ENCODE measurements around the gene KLHDC8A.
"Not testable (repeated sequence)": the region's sequence is repeated elsewhere in the genome, so short reads cannot be mapped to it uniquely, and the experiment has no call there.

The KLHDC8A gene

DNA sequence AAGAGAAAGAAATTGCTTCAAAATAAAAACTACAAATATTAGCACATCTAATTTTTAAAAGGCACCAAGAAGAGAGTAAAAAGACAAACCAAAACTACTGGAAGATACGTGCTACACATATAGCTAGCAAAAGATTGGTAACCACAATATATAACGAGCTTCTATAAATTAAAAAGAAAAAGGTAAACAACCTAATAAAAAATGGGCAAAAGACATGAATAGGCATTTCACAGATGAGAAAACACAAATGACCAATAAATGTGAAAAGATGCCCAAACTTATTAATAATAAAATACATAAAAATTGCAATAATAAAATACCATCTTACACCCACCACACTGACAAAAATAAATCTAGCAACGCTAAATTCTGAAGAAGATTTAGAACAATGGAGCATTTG lies 38.9 kb upstream of the KLHDC8A start:
- H2BK5ac ChIP-seq (ENCODE audit: low read length), result no peak overlapping the region
- no peaks in the 10 kb centered on the region for H3K27me3 ChIP-seq (ENCODE audit: insufficient read depth, low read length, poor library complexity)

DNA sequence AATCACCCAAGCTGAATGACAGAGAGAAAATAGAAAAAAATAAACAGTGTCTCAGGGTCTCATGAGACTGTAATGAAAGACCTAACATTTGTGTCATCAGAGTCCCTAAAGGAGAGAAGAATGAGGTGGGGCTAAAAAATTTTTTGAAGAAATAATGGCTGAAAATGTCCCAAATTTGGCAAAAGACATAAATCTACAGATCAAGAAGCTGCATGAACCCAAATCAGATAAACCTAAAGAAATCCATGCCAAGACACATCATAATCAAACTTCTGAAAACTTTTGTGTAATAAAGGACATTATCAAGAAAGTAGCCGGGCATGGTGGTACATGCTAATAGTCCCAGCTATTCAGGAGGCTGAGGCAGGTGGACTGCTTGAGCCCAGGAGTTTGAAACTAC lies 35.9 kb upstream of the KLHDC8A start:
- Histone ChIP-seq H3K4me1 (ENCODE audit: control insufficient read depth, low read depth, low read length) (no peaks in the 10 kb centered on the region), H3K27ac (ENCODE audit: low read depth, low read length) (no peak overlapping the region), H2BK15ac (replicated peaks; ENCODE audit: low read depth) (no peak overlapping the region), H3K27me3 (ENCODE audit: insufficient read depth, low read length, poor library complexity) (no peaks in the 10 kb centered on the region), H3K18ac (ENCODE audit: low read length) (no peak overlapping the region), H4K8ac (ENCODE audit: low read depth, low read length) (no peak overlapping the region), H4K5ac (ENCODE audit: low read length) (no peak overlapping the region), H2AK5ac (ENCODE audit: low read length) (no peak overlapping the region), H3K4me2 (ENCODE audit: low read length) (no peak overlapping the region), H3K9ac (ENCODE audit: low read length) (no peak overlapping the region), H2BK5ac (ENCODE audit: low read length) (no peak overlapping the region), H3K4ac (ENCODE audit: low read depth, low read length) (no peak overlapping the region), H3K4me3 (ENCODE audit: low read length) (no peak overlapping the region), H3K79me2 (ENCODE audit: control insufficient read depth, insufficient read depth, low read length) (no peaks in the 10 kb centered on the region), H3K56ac (ENCODE audit: low read length) (no peak overlapping the region), H2BK120ac (ENCODE audit: low read depth, low read length) (no peak overlapping the region), H3K23ac (ENCODE audit: low read length) (no peak overlapping the region), H3K79me1 (ENCODE audit: low read length) (no peaks in the 10 kb centered on the region), H3K36me3 (ENCODE audit: control insufficient read depth, insufficient read depth, low read length) (no peaks in the 10 kb centered on the region)
- no CpG with 5 or more reads among the region's 1 CpG for WGBS (ENCODE audit: extremely low coverage, insufficient coverage, low lambda C conversion rate)
- DNase-seq, result no peak

More for the DNA sequence above, 38.9 kb upstream of the KLHDC8A start:
- no peak for DNase-seq
- H3K4me1 ChIP-seq (ENCODE audit: control insufficient read depth, low read depth, low read length), result no peaks in the 10 kb centered on the region
- no peak overlapping the region for H3K18ac ChIP-seq (ENCODE audit: low read length)
- H3K4ac ChIP-seq (ENCODE audit: low read depth, low read length), result no peak overlapping the region
- no peak overlapping the region for H3K56ac ChIP-seq (ENCODE audit: low read length)
- no peak overlapping the region for H2AK5ac ChIP-seq (ENCODE audit: low read length)
- H3K79me1 ChIP-seq (ENCODE audit: low read length), result no peaks in the 10 kb centered on the region
- H3K9ac ChIP-seq (ENCODE audit: low read length), result no peak overlapping the region
- H3K36me3 ChIP-seq (ENCODE audit: control insufficient read depth, insufficient read depth, low read length), result no peaks in the 10 kb centered on the region
- no peak overlapping the region for H3K4me3 ChIP-seq (ENCODE audit: low read length)
- no peak overlapping the region for H4K5ac ChIP-seq (ENCODE audit: low read length)
- no peak overlapping the region for H3K4me2 ChIP-seq (ENCODE audit: low read length)
- no CpG with 5 or more reads among the region's 3 CpGs for WGBS (ENCODE audit: extremely low coverage, insufficient coverage, low lambda C conversion rate)
- no peak overlapping the region for H2BK120ac ChIP-seq (ENCODE audit: low read depth, low read length)
- no peaks in the 10 kb centered on the region for H3K79me2 ChIP-seq (ENCODE audit: control insufficient read depth, insufficient read depth, low read length)
- no peak overlapping the region for H3K23ac ChIP-seq (ENCODE audit: low read length)
- H4K8ac ChIP-seq (ENCODE audit: low read depth, low read length), result no peak overlapping the region
- no peak overlapping the region for H3K27ac ChIP-seq (ENCODE audit: low read depth, low read length)
- no peak overlapping the region for H2BK15ac ChIP-seq (replicated peaks; ENCODE audit: low read depth)

DNA sequence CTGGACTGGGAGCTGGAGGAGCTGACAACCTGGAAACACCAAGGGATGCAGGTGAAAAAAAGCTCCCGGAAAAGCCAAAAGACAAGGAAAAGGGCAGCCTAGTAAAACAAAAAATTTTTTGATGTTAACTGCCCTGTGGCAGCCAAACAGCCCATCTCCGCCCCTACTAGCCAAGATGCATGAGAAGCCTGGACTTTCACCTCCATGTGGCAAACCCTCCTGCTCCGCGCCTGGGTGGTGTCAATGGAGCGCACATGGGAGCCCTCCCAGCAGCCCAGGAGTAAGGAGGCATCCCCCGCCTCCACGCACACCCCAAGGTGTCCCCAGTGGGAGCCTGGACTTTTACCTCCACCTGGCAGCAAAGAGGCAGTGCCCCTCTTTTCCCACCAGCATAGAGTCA lies 34.7 kb upstream of the KLHDC8A start:
- Histone ChIP-seq H2BK120ac (ENCODE audit: low read depth, low read length) (no peak overlapping the region), H3K9ac (ENCODE audit: low read length) (no peak overlapping the region), H2BK5ac (ENCODE audit: low read length) (no peak overlapping the region), H3K79me1 (ENCODE audit: low read length) (no peaks in the 10 kb centered on the region), H3K56ac (ENCODE audit: low read length) (no peak overlapping the region), H3K79me2 (ENCODE audit: control insufficient read depth, insufficient read depth, low read length) (no peaks in the 10 kb centered on the region), H4K8ac (ENCODE audit: low read depth, low read length) (no peak overlapping the region), H3K27ac (ENCODE audit: low read depth, low read length) (no peak overlapping the region), H4K5ac (ENCODE audit: low read length) (no peak overlapping the region), H2AK5ac (ENCODE audit: low read length) (no peak overlapping the region), H3K23ac (ENCODE audit: low read length) (no peak overlapping the region), H3K4me2 (ENCODE audit: low read length) (no peak overlapping the region), H3K18ac (ENCODE audit: low read length) (no peak overlapping the region), H3K4me1 (ENCODE audit: control insufficient read depth, low read depth, low read length) (no peaks in the 10 kb centered on the region), H3K36me3 (ENCODE audit: control insufficient read depth, insufficient read depth, low read length) (no peaks in the 10 kb centered on the region), H3K27me3 (ENCODE audit: insufficient read depth, low read length, poor library complexity) (no peaks in the 10 kb centered on the region), H2BK15ac (replicated peaks; ENCODE audit: low read depth) (no peak overlapping the region), H3K4ac (ENCODE audit: low read depth, low read length) (no peak overlapping the region), H3K4me3 (ENCODE audit: low read length) (no peak overlapping the region)
- DNase-seq, result no peak
- WGBS (ENCODE audit: extremely low coverage, insufficient coverage, low lambda C conversion rate), result no CpG with 5 or more reads among the region's 7 CpGs

DNA sequence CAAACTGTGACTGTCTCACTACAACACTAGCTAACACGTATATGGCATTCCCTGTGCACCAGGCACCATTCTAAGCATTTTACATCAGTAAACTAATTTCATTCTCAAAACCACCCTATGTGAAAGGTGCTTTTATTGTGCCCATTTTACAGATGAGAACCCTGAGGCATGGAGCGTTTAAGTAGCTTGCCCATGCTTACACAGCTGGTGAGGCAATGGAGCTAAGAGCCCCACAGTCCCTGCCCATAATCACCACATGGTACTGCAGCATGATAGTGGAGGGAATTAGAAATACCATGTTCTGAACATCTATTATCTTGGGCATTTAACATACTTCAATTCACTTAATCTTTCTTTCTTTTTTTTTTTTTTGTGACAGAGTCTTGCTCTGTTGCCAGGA lies 31.1 kb upstream of the KLHDC8A start:
- no peak overlapping the region for H3K23ac ChIP-seq (ENCODE audit: low read length)
- no peak overlapping the region for H3K56ac ChIP-seq (ENCODE audit: low read length)
- H2AK5ac ChIP-seq (ENCODE audit: low read length), result no peak overlapping the region
- H2BK15ac ChIP-seq (replicated peaks; ENCODE audit: low read depth), result no peak overlapping the region
- no peak overlapping the region for H2BK5ac ChIP-seq (ENCODE audit: low read length)
- no CpG with 5 or more reads among the region's 2 CpGs for WGBS (ENCODE audit: extremely low coverage, insufficient coverage, low lambda C conversion rate)
- no peak overlapping the region for H3K9ac ChIP-seq (ENCODE audit: low read length)
- no peak overlapping the region for H3K4me2 ChIP-seq (ENCODE audit: low read length)
- no peak overlapping the region for H4K5ac ChIP-seq (ENCODE audit: low read length)
- no peaks in the 10 kb centered on the region for H3K79me2 ChIP-seq (ENCODE audit: control insufficient read depth, insufficient read depth, low read length)
- H2BK120ac ChIP-seq (ENCODE audit: low read depth, low read length), result no peak overlapping the region
- H4K8ac ChIP-seq (ENCODE audit: low read depth, low read length), result no peak overlapping the region
- no peaks in the 10 kb centered on the region for H3K4me1 ChIP-seq (ENCODE audit: control insufficient read depth, low read depth, low read length)
- no peaks in the 10 kb centered on the region for H3K36me3 ChIP-seq (ENCODE audit: control insufficient read depth, insufficient read depth, low read length)
- DNase-seq, result no peak
- H3K4ac ChIP-seq (ENCODE audit: low read depth, low read length), result no peak overlapping the region
- no peak overlapping the region for H3K18ac ChIP-seq (ENCODE audit: low read length)
- no peaks in the 10 kb centered on the region for H3K27me3 ChIP-seq (ENCODE audit: insufficient read depth, low read length, poor library complexity)
- no peaks in the 10 kb centered on the region for H3K79me1 ChIP-seq (ENCODE audit: low read length)
- no peak overlapping the region for H3K27ac ChIP-seq (ENCODE audit: low read depth, low read length)
- no peak overlapping the region for H3K4me3 ChIP-seq (ENCODE audit: low read length)

DNA sequence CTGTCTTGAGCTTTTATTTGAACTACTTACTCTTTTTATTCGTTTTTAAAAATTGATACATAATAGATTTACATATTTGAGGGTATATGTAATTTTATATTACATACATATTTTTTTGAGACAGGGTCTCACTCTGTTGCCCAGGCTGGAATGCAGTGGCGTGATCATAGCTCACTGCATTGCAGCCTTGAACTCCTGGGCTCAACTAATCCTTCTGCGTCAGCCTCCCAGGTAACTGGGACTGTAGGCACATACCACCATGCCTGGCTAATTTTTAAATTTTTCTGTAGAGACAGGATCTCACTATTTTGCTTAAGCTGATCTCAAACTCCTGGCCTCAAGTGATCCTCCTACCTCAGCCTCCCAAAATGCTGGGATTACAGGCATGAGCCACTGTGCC lies 26.3 kb upstream of the KLHDC8A start:
- not testable (repeated sequence) for DNase-seq; H3K79me1 ChIP-seq (ENCODE audit: low read length); H3K79me2 ChIP-seq (ENCODE audit: control insufficient read depth, insufficient read depth, low read length); H3K27me3 ChIP-seq (ENCODE audit: insufficient read depth, low read length, poor library complexity); H2AK5ac ChIP-seq (ENCODE audit: low read length); H3K27ac ChIP-seq (ENCODE audit: low read depth, low read length); H3K4me2 ChIP-seq (ENCODE audit: low read length); H2BK120ac ChIP-seq (ENCODE audit: low read depth, low read length); H3K56ac ChIP-seq (ENCODE audit: low read length); H3K36me3 ChIP-seq (ENCODE audit: control insufficient read depth, insufficient read depth, low read length); H2BK15ac ChIP-seq (replicated peaks; ENCODE audit: low read depth); H3K23ac ChIP-seq (ENCODE audit: low read length); H3K4me1 ChIP-seq (ENCODE audit: control insufficient read depth, low read depth, low read length); H2BK5ac ChIP-seq (ENCODE audit: low read length); H4K5ac ChIP-seq (ENCODE audit: low read length); H3K4me3 ChIP-seq (ENCODE audit: low read length); H4K8ac ChIP-seq (ENCODE audit: low read depth, low read length); H3K18ac ChIP-seq (ENCODE audit: low read length); H3K9ac ChIP-seq (ENCODE audit: low read length); H3K4ac ChIP-seq (ENCODE audit: low read depth, low read length)
- no CpG with 5 or more reads among the region's 3 CpGs for WGBS (ENCODE audit: extremely low coverage, insufficient coverage, low lambda C conversion rate)

DNA sequence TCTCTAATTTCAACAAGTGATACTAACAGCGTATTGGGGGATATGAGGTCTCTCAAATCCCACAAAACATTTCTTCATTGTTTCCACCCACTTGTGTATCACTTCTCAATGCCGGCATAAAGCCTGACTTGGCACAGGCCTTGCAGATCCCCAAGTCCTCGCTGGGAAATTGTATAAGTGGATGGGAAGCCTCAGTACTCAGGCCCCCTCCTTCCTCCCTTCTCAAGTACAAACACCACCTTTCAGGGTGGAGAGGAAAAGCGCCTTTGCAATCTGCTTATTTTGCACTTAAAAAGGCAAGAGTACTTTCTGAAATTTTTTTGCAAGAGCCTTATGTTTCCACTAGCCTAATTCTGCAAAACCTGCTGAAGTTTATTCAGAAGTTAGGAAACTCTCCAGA lies 25.8 kb upstream of the KLHDC8A start:
- Histone ChIP-seq H3K23ac (ENCODE audit: low read length) (no peak overlapping the region), H3K27me3 (ENCODE audit: insufficient read depth, low read length, poor library complexity) (no peaks in the 10 kb centered on the region), H2AK5ac (ENCODE audit: low read length) (no peak overlapping the region), H2BK120ac (ENCODE audit: low read depth, low read length) (no peak overlapping the region), H3K36me3 (ENCODE audit: control insufficient read depth, insufficient read depth, low read length) (no peaks in the 10 kb centered on the region), H3K4me2 (ENCODE audit: low read length) (no peak overlapping the region), H3K9ac (ENCODE audit: low read length) (no peak overlapping the region), H3K79me1 (ENCODE audit: low read length) (no peaks in the 10 kb centered on the region), H3K27ac (ENCODE audit: low read depth, low read length) (no peak overlapping the region), H3K56ac (ENCODE audit: low read length) (no peak overlapping the region), H3K18ac (ENCODE audit: low read length) (no peak overlapping the region), H4K5ac (ENCODE audit: low read length) (no peak overlapping the region), H2BK15ac (replicated peaks; ENCODE audit: low read depth) (no peak overlapping the region), H3K4ac (ENCODE audit: low read depth, low read length) (no peak overlapping the region), H4K8ac (ENCODE audit: low read depth, low read length) (no peak overlapping the region), H3K4me3 (ENCODE audit: low read length) (no peak overlapping the region), H3K4me1 (ENCODE audit: control insufficient read depth, low read depth, low read length) (no peaks in the 10 kb centered on the region), H2BK5ac (ENCODE audit: low read length) (no peak overlapping the region), H3K79me2 (ENCODE audit: control insufficient read depth, insufficient read depth, low read length) (no peaks in the 10 kb centered on the region)
- WGBS (ENCODE audit: extremely low coverage, insufficient coverage, low lambda C conversion rate), result no CpG with 5 or more reads among the region's 4 CpGs
- DNase-seq, result no peak
